ENCODE results near the gene ZC3H14.

DNA sequence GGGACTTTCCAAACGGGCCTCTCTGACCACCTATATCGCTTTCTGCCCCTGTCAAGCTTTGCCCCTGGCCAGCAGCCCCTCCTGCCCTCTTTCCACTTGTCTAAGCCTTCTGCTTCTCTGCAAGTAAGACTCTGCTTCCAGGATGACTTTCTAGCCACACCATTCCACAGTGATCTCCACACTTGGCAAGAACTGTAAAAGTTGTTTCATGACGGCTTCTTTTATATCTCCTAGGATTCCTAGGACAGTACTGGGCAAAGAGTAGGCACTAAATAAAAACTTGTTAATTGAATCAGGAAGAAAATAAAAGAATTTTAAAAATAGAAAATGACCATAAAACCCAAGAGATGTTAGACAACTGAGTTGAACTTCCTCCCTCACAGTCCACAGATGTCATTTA lies 6.3 kb upstream of the ZC3H14 start:
- TF ChIP-seq, protein P1, sequence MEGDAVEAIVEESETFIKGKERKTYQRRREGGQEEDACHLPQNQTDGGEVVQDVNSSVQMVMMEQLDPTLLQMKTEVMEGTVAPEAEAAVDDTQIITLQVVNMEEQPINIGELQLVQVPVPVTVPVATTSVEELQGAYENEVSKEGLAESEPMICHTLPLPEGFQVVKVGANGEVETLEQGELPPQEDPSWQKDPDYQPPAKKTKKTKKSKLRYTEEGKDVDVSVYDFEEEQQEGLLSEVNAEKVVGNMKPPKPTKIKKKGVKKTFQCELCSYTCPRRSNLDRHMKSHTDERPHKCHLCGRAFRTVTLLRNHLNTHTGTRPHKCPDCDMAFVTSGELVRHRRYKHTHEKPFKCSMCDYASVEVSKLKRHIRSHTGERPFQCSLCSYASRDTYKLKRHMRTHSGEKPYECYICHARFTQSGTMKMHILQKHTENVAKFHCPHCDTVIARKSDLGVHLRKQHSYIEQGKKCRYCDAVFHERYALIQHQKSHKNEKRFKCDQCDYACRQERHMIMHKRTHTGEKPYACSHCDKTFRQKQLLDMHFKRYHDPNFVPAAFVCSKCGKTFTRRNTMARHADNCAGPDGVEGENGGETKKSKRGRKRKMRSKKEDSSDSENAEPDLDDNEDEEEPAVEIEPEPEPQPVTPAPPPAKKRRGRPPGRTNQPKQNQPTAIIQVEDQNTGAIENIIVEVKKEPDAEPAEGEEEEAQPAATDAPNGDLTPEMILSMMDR (IDR thresholded peaks at IDR 0.05; ENCODE audit: low read depth, low read length, missing input control): no peak
- TF ChIP-seq GABPA (IDR thresholded peaks at IDR 0.05 in 1 of 2, conservative IDR thresholded peaks at IDR 0.05 in 1 of 2): no peak
- TF ChIP-seq YY1 (IDR thresholded peaks at IDR 0.05): no peak
- TF ChIP-seq JUND (IDR thresholded peaks at IDR 0.05): no peak
- no peak for TF ChIP-seq TAF1 (conservative IDR thresholded peaks at IDR 0.05)
- TF ChIP-seq, protein P2, sequence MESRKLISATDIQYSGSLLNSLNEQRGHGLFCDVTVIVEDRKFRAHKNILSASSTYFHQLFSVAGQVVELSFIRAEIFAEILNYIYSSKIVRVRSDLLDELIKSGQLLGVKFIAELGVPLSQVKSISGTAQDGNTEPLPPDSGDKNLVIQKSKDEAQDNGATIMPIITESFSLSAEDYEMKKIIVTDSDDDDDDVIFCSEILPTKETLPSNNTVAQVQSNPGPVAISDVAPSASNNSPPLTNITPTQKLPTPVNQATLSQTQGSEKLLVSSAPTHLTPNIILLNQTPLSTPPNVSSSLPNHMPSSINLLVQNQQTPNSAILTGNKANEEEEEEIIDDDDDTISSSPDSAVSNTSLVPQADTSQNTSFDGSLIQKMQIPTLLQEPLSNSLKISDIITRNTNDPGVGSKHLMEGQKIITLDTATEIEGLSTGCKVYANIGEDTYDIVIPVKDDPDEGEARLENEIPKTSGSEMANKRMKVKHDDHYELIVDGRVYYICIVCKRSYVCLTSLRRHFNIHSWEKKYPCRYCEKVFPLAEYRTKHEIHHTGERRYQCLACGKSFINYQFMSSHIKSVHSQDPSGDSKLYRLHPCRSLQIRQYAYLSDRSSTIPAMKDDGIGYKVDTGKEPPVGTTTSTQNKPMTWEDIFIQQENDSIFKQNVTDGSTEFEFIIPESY (IDR thresholded peaks at IDR 0.05): no peak
- TF ChIP-seq RAD21 (IDR thresholded peaks at IDR 0.05): no peak
- no peak for TF ChIP-seq HNF4A (conservative IDR thresholded peaks at IDR 0.05)
